COLO829 (cell line): ENCODE measurements around the gene SUPT20H.
"Not testable (repeated sequence)": the region's sequence is repeated elsewhere in the genome, so short reads cannot be mapped to it uniquely, and the experiment has no call there.

Experiments used
- DNase-seq: peaks from one replicate; pipeline ENCODE4 v3.0.0; 2012; ENCODE audit warnings: low spot score

SUPT20H gene

GRCh38 chr13:37069597-37070103 is 10.2 kb upstream of the SUPT20H start:
- DNase-seq, result no peak

- DNase-seq, result no peak
Measured at GRCh38 chr13:37068962-37069361, 9.5 kb upstream of the SUPT20H start.

GRCh38 chr13:37067874-37068273 is 8.4 kb upstream of the SUPT20H start:
- no peak for DNase-seq

GRCh38 chr13:37065890-37066526 is 6.5 kb upstream of the SUPT20H start:
- no peak for DNase-seq

GRCh38 chr13:37059848-37060192 is 332 bp upstream of the SUPT20H start:
- DNase-seq, result no peak

GRCh38 chr13:37056228-37056627 is 3.3 kb downstream of the SUPT20H start:
- not testable (repeated sequence) for DNase-seq

GRCh38 chr13:37053111-37053510 is 6.4 kb downstream of the SUPT20H start:
- DNase-seq, result not testable (repeated sequence)

- DNase-seq, result no peak
Measured at GRCh38 chr13:37049810-37050209, 9.7 kb downstream of the SUPT20H start.

GRCh38 chr13:37047846-37048245 is 11.6 kb downstream of the SUPT20H start:
- no peak for DNase-seq

- DNase-seq, result no peak
Measured at GRCh38 chr13:37047032-37047431, 12.5 kb downstream of the SUPT20H start.

- DNase-seq, result no peak
Measured at GRCh38 chr13:37046062-37046461, 13.4 kb downstream of the SUPT20H start.

- DNase-seq, result no peak
Measured at GRCh38 chr13:37040789-37041188, 18.7 kb downstream of the SUPT20H start.

- no peak for DNase-seq
Measured at GRCh38 chr13:37039896-37040295, 19.6 kb downstream of the SUPT20H start.

GRCh38 chr13:37037241-37037640 is 22.2 kb downstream of the SUPT20H start:
- DNase-seq, result no peak

- no peak for DNase-seq
Measured at GRCh38 chr13:37029617-37030016, 29.9 kb downstream of the SUPT20H start.

GRCh38 chr13:37027639-37028038 is 31.8 kb downstream of the SUPT20H start:
- no peak for DNase-seq

- no peak for DNase-seq
Measured at GRCh38 chr13:37026771-37027170, 32.7 kb downstream of the SUPT20H start.

GRCh38 chr13:37023871-37024270 is 35.6 kb downstream of the SUPT20H start:
- DNase-seq, result no peak

- no peak for DNase-seq
Measured at GRCh38 chr13:37014609-37015008, 44.9 kb downstream of the SUPT20H start.

- DNase-seq, result no peak
Measured at GRCh38 chr13:37011788-37012187, 47.7 kb downstream of the SUPT20H start.

GRCh38 chr13:37011002-37011401 is 48.5 kb downstream of the SUPT20H start:
- DNase-seq, result no peak

- DNase-seq, result no peak
Measured at GRCh38 chr13:37010424-37010823, 49.1 kb downstream of the SUPT20H start.

GRCh38 chr13:37009692-37010091 is 49.8 kb downstream of the SUPT20H start:
- DNase-seq, result no peak

- DNase-seq, result no peak
Measured at GRCh38 chr13:37001921-37002250, 57.6 kb downstream of the SUPT20H start.
